GM23338 (cell line): ENCODE data around the gene WDR1. TPM values are rescaled to one million over a fixed set of nuclear protein-coding genes. Genes with fewer than 3 reads are reported as not detected.
A peak's percentile ranks its signal among the peaks of the same experiment; 100 is the strongest.

ENCODE experiments used
- ATAC-seq: fragments of 200-7000 bp; cut with Tn5 transposase; 3 replicates; pipeline ENCODE4 v1.9.1; 2020
- DNase-seq: peaks from one replicate; pipeline ENCODE4 v3.0.0-alpha.2; 2015; ENCODE audit warnings: low spot score
- H2AFZ ChIP-seq: fragments of 200-600 bp; sonication (generic); 2 replicates; pipeline ENCODE4 v1.8.0; 2016; ENCODE audit warnings: antibody characterized with exemption, mild to moderate bottlenecking, moderate library complexity
- H3F3A ChIP-seq: fragments of 200-600 bp; sonication (generic); replicated peaks from 2 replicates; pipeline ENCODE4 v1.8.0; 2017; ENCODE audit warnings: antibody characterized with exemption, mixed run types, low read depth
- H3K27ac ChIP-seq: fragments of 200-600 bp; sonication (generic); 2 replicates; pipeline ENCODE4 v1.6.1; 2016; ENCODE audit warnings: low read depth
- H3K27me3 ChIP-seq: fragments of 200-600 bp; sonication (generic); 2 replicates; pipeline ENCODE4 v1.8.0; 2016; ENCODE audit warnings: mild to moderate bottlenecking, mixed run types, moderate library complexity; ENCODE audit not compliant: insufficient read depth
- H3K36me3 ChIP-seq: fragments of 200-600 bp; sonication (generic); 2 replicates; pipeline ENCODE4 v1.8.0; 2016; ENCODE audit warnings: mild to moderate bottlenecking; ENCODE audit not compliant: insufficient read depth
- H3K4me1 ChIP-seq: fragments of 200-600 bp; sonication (generic); 2 replicates; pipeline ENCODE4 v1.8.0; 2016; ENCODE audit warnings: mild to moderate bottlenecking, moderate library complexity; ENCODE audit not compliant: insufficient read depth
- H3K4me2 ChIP-seq: fragments of 200-600 bp; sonication (generic); 2 replicates; pipeline ENCODE4 v1.7.1; 2017; ENCODE audit warnings: mixed run types
- H3K4me3 ChIP-seq: fragments of 200-600 bp; sonication (generic); 2 replicates; pipeline ENCODE4 v1.6.1; 2016; ENCODE audit warnings: mixed run types
- H3K79me2 ChIP-seq: fragments of 200-600 bp; sonication (generic); replicated peaks from 2 replicates; pipeline ENCODE4 v1.8.0; 2017; ENCODE audit warnings: mild to moderate bottlenecking; ENCODE audit not compliant: insufficient read depth
- H3K9me2 ChIP-seq: fragments of 200-600 bp; sonication (generic); 2 replicates; pipeline ENCODE4 v1.8.0; 2017; ENCODE audit not compliant: insufficient read depth
- H4K20me1 ChIP-seq: fragments of 200-600 bp; sonication (generic); replicated peaks from 2 replicates; pipeline ENCODE4 v1.8.0; 2017; ENCODE audit warnings: mild to moderate bottlenecking; ENCODE audit not compliant: insufficient read depth
- H3K27ac Mint-ChIP-seq: 2 replicates; pipeline ENCODE4 v1.8.0; 2020; ENCODE audit warnings: inconsistent platforms, mild to moderate bottlenecking, moderate library complexity, mixed read lengths
- H3K27me3 Mint-ChIP-seq: 3 replicates; pipeline ENCODE4 v1.8.0; 2022; ENCODE audit warnings: low read depth, mild to moderate bottlenecking, moderate library complexity, mixed read lengths, inconsistent platforms; ENCODE audit not compliant: insufficient read depth, poor library complexity
- H3K36me3 Mint-ChIP-seq: 3 replicates; pipeline ENCODE4 v1.8.0; 2021; ENCODE audit warnings: low read depth, mild to moderate bottlenecking, inconsistent platforms, moderate library complexity, mixed read lengths
- H3K4me1 Mint-ChIP-seq: 3 replicates; pipeline ENCODE4 v1.8.0; 2020; ENCODE audit warnings: mild to moderate bottlenecking, inconsistent platforms, mixed read lengths
- H3K4me3 Mint-ChIP-seq: 3 replicates; pipeline ENCODE4 v1.8.0; 2021; ENCODE audit warnings: moderate library complexity, mild to moderate bottlenecking, inconsistent platforms, mixed read lengths
- H3K9me3 Mint-ChIP-seq: 3 replicates; pipeline ENCODE4 v1.8.0; 2020; ENCODE audit warnings: moderate library complexity, mild to moderate bottlenecking, inconsistent platforms, mixed read lengths
- CTCF ChIP-seq, 2 experiments: fragments of 200-600 bp in 1 of 2; sonication (generic) in 1 of 2; conservative IDR thresholded peaks; 2 replicates each; pipeline versions ENCODE4 v1.5.1 to v1.6.1; 2016 to 2017; ENCODE audit warnings: antibody characterized with exemption in 2 of 2, low read depth in 2 of 2, mild to moderate bottlenecking in 2 of 2, moderate library complexity in 1 of 2
- EZH2 ChIP-seq: fragments of 200-600 bp; sonication (generic); IDR thresholded peaks from one replicate; pipeline ENCODE4 v1.8.0; 2017; ENCODE audit warnings: antibody characterized with exemption, mild to moderate bottlenecking, low read depth; ENCODE audit not compliant: unreplicated experiment
- JUNB ChIP-seq: IDR thresholded peaks from one replicate; pipeline ENCODE4 v1.6.1; 2016; ENCODE audit warnings: antibody characterized with exemption; ENCODE audit not compliant: unreplicated experiment
- POLR2AphosphoS5 ChIP-seq: IDR thresholded peaks from 2 replicates; pipeline ENCODE4 v1.6.1; 2016; ENCODE audit warnings: antibody characterized with exemption, low read depth
- STAT1 ChIP-seq: IDR thresholded peaks from one replicate; pipeline ENCODE4 v1.6.1; 2016; ENCODE audit warnings: antibody characterized with exemption; ENCODE audit not compliant: unreplicated experiment
- ZNF462 ChIP-seq: fragments of 250-450 bp; sonication (Bioruptor Pico); IDR thresholded peaks from 2 replicates; pipeline ENCODE4 v1.5.0; 2020; ENCODE audit warnings: mild to moderate bottlenecking, moderate library complexity
- polyA plus RNA-seq: library from polyadenylated mRNA; unstranded; fragments of >200 nt; fragmentation: Nextera tagmentation; extraction: Ambion mirVana; gene quantifications from 2 replicates; pipeline ENCODE4 v1.2.1, GENCODE V29; 2016
- total RNA-seq: library from RNA; depleted of rRNA; stranded (reverse); fragments of >200 nt; shearing (Covaris generic); gene quantifications from 2 replicates; pipeline ENCODE4 v1.2.3, GENCODE V29; 2014
- TF ChIP-seq, protein P1 (sequence below): IDR thresholded peaks from 2 replicates; pipeline ENCODE4 v1.6.1; 2016; ENCODE audit warnings: antibody characterized with exemption

Gene WDR1
- total and polyA plus RNA-seq, 2 experiments from 2014 or later, result 93.2 to 248 TPM

DNA sequence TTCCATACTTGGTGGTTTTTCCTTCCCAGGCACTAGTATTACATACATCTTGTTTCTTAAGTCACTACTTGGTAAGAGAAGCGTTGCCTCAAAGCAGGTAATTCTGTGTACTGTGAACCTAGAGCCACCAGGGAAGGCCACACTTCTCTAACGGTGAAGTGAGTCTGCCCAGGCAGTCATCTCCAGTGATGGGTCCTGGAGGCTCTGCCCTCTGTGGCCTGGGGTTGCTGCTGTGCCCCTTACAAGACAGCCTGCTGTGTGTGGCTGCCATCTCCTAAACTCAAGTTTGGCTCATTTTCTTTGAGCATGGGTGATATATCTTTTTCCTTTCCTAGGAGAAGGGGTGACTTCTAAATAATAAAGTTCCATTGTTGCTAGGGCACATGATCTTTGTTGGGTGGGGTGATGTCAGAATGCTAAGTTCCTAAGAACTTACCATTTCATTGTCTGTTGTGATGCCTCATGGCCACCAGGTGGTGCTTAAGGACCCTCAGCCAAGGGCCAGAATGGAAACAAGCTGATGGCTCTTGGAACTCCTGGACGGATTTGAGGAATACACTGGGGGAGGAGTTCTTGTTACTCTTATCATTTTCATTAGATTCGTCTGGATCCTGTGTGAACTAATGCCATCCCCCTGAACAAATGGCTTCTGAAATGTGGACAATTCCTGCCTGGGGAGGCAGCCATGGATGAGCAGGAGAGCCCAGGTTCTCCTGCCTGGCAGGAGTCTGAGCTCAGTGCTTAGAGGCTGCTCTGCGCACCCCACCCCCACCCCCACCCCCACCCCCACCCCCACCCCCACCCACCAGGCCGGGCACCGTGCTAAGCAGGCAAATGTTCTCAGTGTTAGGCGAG, 41.1 kb upstream of the WDR1 start:
- Histone ChIP-seq H3K4me3 (no peak overlapping the region), H3K36me3 (no peaks in the 10 kb centered on the region), H3K4me2 (peak overlapping the region; percentile 45; the same call in 1 of the 2 replicates), H3F3A (no peaks in the 10 kb centered on the region), H2AFZ (peak overlapping the region; percentile 53; the same call in 1 of the 2 replicates), H4K20me1 (no peaks in the 10 kb centered on the region), H3K4me1 (no peaks in the 10 kb centered on the region), H3K9me2 (peaks cover 5% of the 10 kb centered on the region; the same call in 1 of the 2 replicates), H3K79me2 (no peaks in the 10 kb centered on the region), H3K27ac (no peak overlapping the region), H3K27me3 (no peaks in the 10 kb centered on the region)
- DNase-seq, result peak; percentile 89
- Mint-ChIP-seq H3K9me3 (no peaks in the 10 kb centered on the region), H3K4me1 (peaks cover 7% of the 10 kb centered on the region; the same call in 2 of the 3 replicates), H3K4me3 (no peak overlapping the region), H3K27ac (no peak overlapping the region), H3K27me3 (peaks cover 4% of the 10 kb centered on the region), H3K36me3 (no peaks in the 10 kb centered on the region)
- peak; percentile 86 for ATAC-seq
- TF ChIP-seq POLR2AphosphoS5 (no peak), JUNB (no peak), CTCF (conservative IDR thresholded peaks at IDR 0.05; ENCODE audit: low read depth in 2 of 2) (peak; percentile 85 to 90), EZH2 (no peak), STAT1 (no peak), ZNF462 (CRISPR knock-in tag) (0 out of 2 replicates have a peak, but pooled peaks have one; percentile 31)
- TF ChIP-seq, protein P1, sequence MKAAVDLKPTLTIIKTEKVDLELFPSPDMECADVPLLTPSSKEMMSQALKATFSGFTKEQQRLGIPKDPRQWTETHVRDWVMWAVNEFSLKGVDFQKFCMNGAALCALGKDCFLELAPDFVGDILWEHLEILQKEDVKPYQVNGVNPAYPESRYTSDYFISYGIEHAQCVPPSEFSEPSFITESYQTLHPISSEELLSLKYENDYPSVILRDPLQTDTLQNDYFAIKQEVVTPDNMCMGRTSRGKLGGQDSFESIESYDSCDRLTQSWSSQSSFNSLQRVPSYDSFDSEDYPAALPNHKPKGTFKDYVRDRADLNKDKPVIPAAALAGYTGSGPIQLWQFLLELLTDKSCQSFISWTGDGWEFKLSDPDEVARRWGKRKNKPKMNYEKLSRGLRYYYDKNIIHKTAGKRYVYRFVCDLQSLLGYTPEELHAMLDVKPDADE, result no peak
